Psoas muscle (tissue), 8 donors: ENCODE results near the gene SCN2A. TPM values are rescaled to one million over a fixed set of nuclear protein-coding genes. Genes with fewer than 3 reads are reported as not detected.

Experiments
- ATAC-seq, 4 donors: fragments of 200-7000 bp; cut with Tn5 transposase; one replicate each; pipeline ENCODE4 v1.9.1; 2020; ENCODE audit warnings: moderate library complexity in 3 of 4, mild to moderate bottlenecking in 2 of 4
- DNase-seq, 2 donors: peaks; one replicate each; pipeline ENCODE4 v3.0.0-alpha.2; 2020
- H3K27ac ChIP-seq: fragments of 200-600 bp; one replicate; pipeline ENCODE4 v1.8.0; 2022
- H3K27me3 ChIP-seq, 3 donors: fragments of 200-600 bp in 1 of 3; one replicate each; pipeline versions ENCODE4 v1.6.1 to v1.8.0; 2013 to 2022; ENCODE audit warnings: low read length in 2 of 3, mild to moderate bottlenecking in 2 of 3, moderate library complexity in 1 of 3; ENCODE audit not compliant: insufficient read depth in 3 of 3
- H3K36me3 ChIP-seq, 2 donors: fragments of 200-600 bp in 1 of 2; one replicate each; pipeline versions ENCODE4 v1.6.1 to v1.8.0; 2013 to 2022; ENCODE audit warnings: low read depth in 1 of 2, mild to moderate bottlenecking in 1 of 2, moderate library complexity in 1 of 2; ENCODE audit not compliant: insufficient read depth in 1 of 2
- H3K4me1 ChIP-seq: fragments of 200-600 bp; one replicate; pipeline ENCODE4 v1.8.0; 2022
- H3K4me3 ChIP-seq: fragments of 200-600 bp; one replicate; pipeline ENCODE4 v1.8.0; 2022; ENCODE audit warnings: mild to moderate bottlenecking
- H3K9me3 ChIP-seq: fragments of 200-600 bp; one replicate; pipeline ENCODE4 v1.8.0; 2022
- CTCF ChIP-seq: fragments of 200-600 bp; IDR thresholded peaks from one replicate; pipeline ENCODE4 v1.8.0; 2022; ENCODE audit warnings: antibody characterized with exemption
- WGBS, 3 donors: extraction: QIAGEN DNeasy Blood & Tissue Kit; methylation state at CpG; one replicate each; pipeline versions ENCODE4 v1.1.6 to v1.1.7; 2013; 5-methylcytosine and 5-hydroxymethylcytosine counted together
- intact Hi-C, 2 donors: fragments of 100-400 bp; cut with DNase I; formaldehyde crosslinking; loops; one replicate each; pipeline versions ENCODE4 v1.11.0 to v1.14.2; 2022
- polyA plus RNA-seq, 3 donors: library from polyadenylated mRNA; stranded (reverse); fragments of 200-250 nt; gene quantifications; one replicate each; pipeline ENCODE4 v1.2.3, GENCODE V29; 2013
- total RNA-seq, 4 donors: library from RNA; stranded (reverse); fragmentation: NEBNext Ultra II Directional in 2 of 4; extraction: Animal tissue kit (Norgen Biotek cat#: 25700) in 2 of 4; gene quantifications; one replicate each; pipeline versions ENCODE4 v1.2.1 to v1.2.4, GENCODE V29; 2021 to 2023
- donor health status: healthy with polysubstance abuse.
- donor health status: DM: no; HTN: no; CAD: no; lungs with moderate emphysema.
- donor health status: Bipolar disorder and iron deficiency.
- donor health status: healthy.
- donor health status: DM: yes; HTN: yes; CAD: no.
- donor health status: DM: no; HTN: no; CAD: no.
- donor health status: DM: no; HTN: no; CAD: no.
- donor health status: DM: yes; HTN: yes; CAD: no.

The SCN2A gene
- total and polyA plus RNA-seq, 7 donors, result under 0.01 to 0.03 TPM; not detected in 5

- no peak for TF ChIP-seq CTCF
- H3K27me3 ChIP-seq, result no peaks in the 10 kb centered on the region
- H3K9me3 ChIP-seq, result no peaks in the 10 kb centered on the region
- intact Hi-C loops, result no loop called here
- no peaks in the 10 kb centered on the region for H3K36me3 ChIP-seq
- no peak for ATAC-seq
- 77 to 81% (median 80%) methylated on average over 1 of the region's 1 CpG for WGBS, 3 donors
- H3K27ac ChIP-seq, result no peak overlapping the region
- no peak for DNase-seq
- no peak overlapping the region for H3K4me3 ChIP-seq
- no peaks in the 10 kb centered on the region for H3K4me1 ChIP-seq
Measured at GRCh38 chr2:165435611-165436010, 196.4 kb downstream of the SCN2A start.

GRCh38 chr2:165436559-165436958 is 197.3 kb downstream of the SCN2A start:
- TF ChIP-seq CTCF, result no peak
- no peaks in the 10 kb centered on the region for H3K36me3 ChIP-seq
- no peak for DNase-seq
- WGBS, 3 donors, result 88 to 95% (median 89%) methylated on average over 3 of the region's 3 CpGs
- H3K9me3 ChIP-seq, result no peaks in the 10 kb centered on the region
- H3K27me3 ChIP-seq, result no peaks in the 10 kb centered on the region
- ATAC-seq, result no peak
- H3K4me3 ChIP-seq, result no peak overlapping the region
- no peaks in the 10 kb centered on the region for H3K4me1 ChIP-seq
- intact Hi-C loops, result no loop called here
- no peak overlapping the region for H3K27ac ChIP-seq

GRCh38 chr2:165440367-165440766 is 201.2 kb downstream of the SCN2A start:
- ATAC-seq, result no peak
- Histone ChIP-seq H3K4me3 (no peak overlapping the region), H3K4me1 (no peaks in the 10 kb centered on the region), H3K9me3 (no peaks in the 10 kb centered on the region), H3K36me3 (no peaks in the 10 kb centered on the region), H3K27ac (no peak overlapping the region), H3K27me3 (no peaks in the 10 kb centered on the region)
- intact Hi-C loops, result no loop called here
- no peak for DNase-seq
- TF ChIP-seq CTCF, result no peak
- WGBS, 3 donors, result 8 to 13% (median 9%) methylated on average over 1 of the region's 1 CpG

Other genes with a start within 250 kb of the SCN2A start
- 1 to 10 TPM in 1 of 4 donors, under 1 TPM in 3; 0.10 to 1.7 (median 0.66) TPM for gene SCN3A, start 35.4 kb upstream of the SCN2A start, total RNA-seq
- under 1 TPM; 0.13 to 0.65 (median 0.18) TPM for gene SCN3A, start 35.4 kb upstream of the SCN2A start, polyA plus RNA-seq
- 1 to 10 TPM in 1 of 4 donors, under 1 TPM in 3; 0.05 to 1.6 (median 0.32) TPM for gene CSRNP3, start 230.3 kb downstream of the SCN2A start, total RNA-seq
- under 1 TPM in 2 of 3 donors, not detected in 1; 0.04 to 0.05 TPM for gene CSRNP3, start 230.3 kb downstream of the SCN2A start, polyA plus RNA-seq